Caco-2 (cell line): ENCODE data around the gene KRT80. TPM values are rescaled to one million over a fixed set of nuclear protein-coding genes. Genes with fewer than 3 reads are reported as not detected.

Experiments
- BruUV-seq: library from RNA; stranded (reverse); fragments of 400-500 nt; replicated peaks from 2 replicates; lab custom pipeline; 2021; lab: Mats Ljungman, UMichigan
- CTCF ChIA-PET: fragments of 300-600 bp; sonication (Branson Sonifier 250); formaldehyde crosslinking; loops from one replicate; lab custom pipeline; 2022; ENCODE audit warnings: antibody characterized with exemption; lab: Charles Lee
- POLR2A ChIA-PET: fragments of 300-600 bp; sonication (Branson Sonifier 250); formaldehyde crosslinking; loops from one replicate; lab custom pipeline; 2022; ENCODE audit warnings: antibody characterized with exemption; lab: Charles Lee
- DNase-seq, 2 experiments: peaks; one replicate each; pipeline versions ENCODE4 v3.0.0 to v3.0.0-alpha.2; 2020 to 2022
- H3K27me3 ChIP-seq: replicated peaks from 2 replicates; pipeline ENCODE4 v1.6.0; 2011; ENCODE audit warnings: low read length; ENCODE audit not compliant: control insufficient read depth, insufficient read depth
- H3K36me3 ChIP-seq: 2 replicates; pipeline ENCODE4 v1.5.1; 2011; ENCODE audit warnings: low read length; ENCODE audit not compliant: control insufficient read depth, insufficient read depth
- H3K4me1 ChIP-seq: fragments of 250-450 bp; sonication (Bioruptor Pico); 2 replicates; pipeline ENCODE4 v1.5.1; 2020; ENCODE audit warnings: mild to moderate bottlenecking
- H3K4me3 ChIP-seq: 2 replicates; pipeline ENCODE4 v1.5.1; 2011; ENCODE audit warnings: low read depth, mild to moderate bottlenecking, control low read depth, low read length
- H3K9me3 ChIP-seq: fragments of 250-450 bp; sonication (Bioruptor Pico); 2 replicates; pipeline ENCODE4 v1.5.1; 2020; ENCODE audit warnings: mild to moderate bottlenecking, moderate library complexity
- H3K27ac Mint-ChIP-seq: one replicate; pipeline ENCODE4 v1.8.0; 2022; ENCODE audit warnings: mixed read lengths; ENCODE audit not compliant: unreplicated experiment
- H3K27me3 Mint-ChIP-seq: one replicate; pipeline ENCODE4 v1.8.0; 2022; ENCODE audit warnings: mixed read lengths; ENCODE audit not compliant: insufficient read depth, unreplicated experiment
- H3K36me3 Mint-ChIP-seq: one replicate; pipeline ENCODE4 v1.8.0; 2022; ENCODE audit warnings: mild to moderate bottlenecking, mixed read lengths; ENCODE audit not compliant: insufficient read depth, unreplicated experiment
- H3K4me1 Mint-ChIP-seq: one replicate; pipeline ENCODE4 v1.8.0; 2022; ENCODE audit warnings: low read depth, mixed read lengths; ENCODE audit not compliant: unreplicated experiment
- H3K4me3 Mint-ChIP-seq: one replicate; pipeline ENCODE4 v1.8.0; 2022; ENCODE audit warnings: mild to moderate bottlenecking, moderate library complexity, mixed read lengths; ENCODE audit not compliant: unreplicated experiment
- H3K9me3 Mint-ChIP-seq: one replicate; pipeline ENCODE4 v1.8.0; 2022; ENCODE audit warnings: mixed read lengths; ENCODE audit not compliant: unreplicated experiment
- intact Hi-C: fragments of 100-400 bp; cut with micrococcal nuclease; formaldehyde crosslinking; loops from one replicate; pipeline ENCODE4 v1.10.0; 2022; ENCODE audit not compliant: unreplicated experiment
- total RNA-seq: library from RNA; stranded (reverse); gene quantifications from 2 replicates; pipeline ENCODE4 v1.2.3, GENCODE V29; 2022
- TF ChIP-seq, protein P1 (sequence below), 2 experiments: fragments of 200-600 bp in 1 of 2; IDR thresholded peaks; 1 replicate in 1 of 2; 2 replicates in 1 of 2; pipeline versions ENCODE4 v1.5.1 to v1.8.0; 2011 to 2022; ENCODE audit warnings: antibody characterized with exemption in 1 of 2, control low read depth in 1 of 2, inconsistent platforms in 1 of 2, low read depth in 1 of 2, low read length in 1 of 2, mild to moderate bottlenecking in 1 of 2, moderate library complexity in 1 of 2; ENCODE audit not compliant: insufficient read depth in 1 of 2, severe bottlenecking in 1 of 2, unreplicated experiment in 1 of 2

KRT80 gene
- total RNA-seq, 1 experiment from 2014 or later, result 0.29 TPM

- H3K27me3 ChIP-seq, result no peaks in the 10 kb centered on the region
- H3K27ac Mint-ChIP-seq, result no peak overlapping the region
- DNase-seq, result no peak
- no peak overlapping the region for H3K4me3 Mint-ChIP-seq
- H3K36me3 ChIP-seq, result no peaks in the 10 kb centered on the region
- H3K4me1 Mint-ChIP-seq, result peaks cover 8% of the 10 kb centered on the region
- intact Hi-C loops, result no loop called here
- TF ChIP-seq, protein P1, sequence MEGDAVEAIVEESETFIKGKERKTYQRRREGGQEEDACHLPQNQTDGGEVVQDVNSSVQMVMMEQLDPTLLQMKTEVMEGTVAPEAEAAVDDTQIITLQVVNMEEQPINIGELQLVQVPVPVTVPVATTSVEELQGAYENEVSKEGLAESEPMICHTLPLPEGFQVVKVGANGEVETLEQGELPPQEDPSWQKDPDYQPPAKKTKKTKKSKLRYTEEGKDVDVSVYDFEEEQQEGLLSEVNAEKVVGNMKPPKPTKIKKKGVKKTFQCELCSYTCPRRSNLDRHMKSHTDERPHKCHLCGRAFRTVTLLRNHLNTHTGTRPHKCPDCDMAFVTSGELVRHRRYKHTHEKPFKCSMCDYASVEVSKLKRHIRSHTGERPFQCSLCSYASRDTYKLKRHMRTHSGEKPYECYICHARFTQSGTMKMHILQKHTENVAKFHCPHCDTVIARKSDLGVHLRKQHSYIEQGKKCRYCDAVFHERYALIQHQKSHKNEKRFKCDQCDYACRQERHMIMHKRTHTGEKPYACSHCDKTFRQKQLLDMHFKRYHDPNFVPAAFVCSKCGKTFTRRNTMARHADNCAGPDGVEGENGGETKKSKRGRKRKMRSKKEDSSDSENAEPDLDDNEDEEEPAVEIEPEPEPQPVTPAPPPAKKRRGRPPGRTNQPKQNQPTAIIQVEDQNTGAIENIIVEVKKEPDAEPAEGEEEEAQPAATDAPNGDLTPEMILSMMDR (IDR thresholded peaks at IDR 0.05; ENCODE audit: insufficient read depth in 1 of 2, low read depth in 1 of 2, low read length in 1 of 2, severe bottlenecking in 1 of 2, unreplicated experiment in 1 of 2), result no peak
- H3K9me3 Mint-ChIP-seq, result no peaks in the 10 kb centered on the region
- H3K4me1 ChIP-seq, result peaks cover 20% of the 10 kb centered on the region
- no peaks in the 10 kb centered on the region for H3K36me3 Mint-ChIP-seq
- BruUV-seq, result no TSS peak
- no peak overlapping the region for H3K4me3 ChIP-seq
- no peaks in the 10 kb centered on the region for H3K9me3 ChIP-seq
- CTCF ChIA-PET, result interaction anchor here (1.0 kb wide), 1 partner anchor 149 kb away, joined by 5 read pairs; no protein-coding TSS in a partner anchor
- POLR2A ChIA-PET, result no interaction called here
- H3K27me3 Mint-ChIP-seq, result no peaks in the 10 kb centered on the region
Measured at GRCh38 chr12:52169886-52170285, 21.9 kb downstream of the KRT80 start.

GRCh38 chr12:52168019-52168717 lies 23.6 kb downstream of the KRT80 start:
- peaks cover 16% of the 10 kb centered on the region for H3K4me1 Mint-ChIP-seq
- Histone ChIP-seq H3K9me3 (no peaks in the 10 kb centered on the region), H3K36me3 (no peaks in the 10 kb centered on the region), H3K4me3 (no peak overlapping the region), H3K27me3 (no peaks in the 10 kb centered on the region), H3K4me1 (peaks cover 33% of the 10 kb centered on the region)
- ChIA-PET CTCF (no interaction called here), POLR2A (no interaction called here)
- no peak overlapping the region for H3K27ac Mint-ChIP-seq
- no peak overlapping the region for H3K4me3 Mint-ChIP-seq
- H3K36me3 Mint-ChIP-seq, result no peaks in the 10 kb centered on the region
- intact Hi-C loops, result no loop called here
- DNase-seq, result peak; percentile 26 to 62
- no peaks in the 10 kb centered on the region for H3K27me3 Mint-ChIP-seq
- BruUV-seq, result no TSS peak
- no peaks in the 10 kb centered on the region for H3K9me3 Mint-ChIP-seq
- TF ChIP-seq, protein P1 (IDR thresholded peaks at IDR 0.05; ENCODE audit: insufficient read depth in 1 of 2, low read depth in 1 of 2, low read length in 1 of 2, severe bottlenecking in 1 of 2, unreplicated experiment in 1 of 2), result no peak

- no peak for DNase-seq
- Histone ChIP-seq H3K9me3 (no peaks in the 10 kb centered on the region), H3K4me3 (no peak overlapping the region), H3K27me3 (no peaks in the 10 kb centered on the region), H3K36me3 (no peaks in the 10 kb centered on the region), H3K4me1 (peaks cover 33% of the 10 kb centered on the region)
- intact Hi-C loops, result no loop called here
- Mint-ChIP-seq H3K36me3 (no peaks in the 10 kb centered on the region), H3K4me3 (no peak overlapping the region), H3K27me3 (no peaks in the 10 kb centered on the region), H3K27ac (no peak overlapping the region), H3K9me3 (no peaks in the 10 kb centered on the region), H3K4me1 (peaks cover 16% of the 10 kb centered on the region)
- CTCF ChIA-PET, result interaction anchor here (0.6 kb wide), 1 partner anchor 814 kb away, joined by 3 read pairs; no protein-coding TSS in a partner anchor
- BruUV-seq, result no TSS peak
- TF ChIP-seq, protein P1 (IDR thresholded peaks at IDR 0.05; ENCODE audit: insufficient read depth in 1 of 2, low read depth in 1 of 2, low read length in 1 of 2, severe bottlenecking in 1 of 2, unreplicated experiment in 1 of 2), result no peak
- POLR2A ChIA-PET, result no interaction called here
Measured at GRCh38 chr12:52167526-52167925, 24.3 kb downstream of the KRT80 start.
